ENCODE results near the gene FARS2.

FARS2 gene

DNA sequence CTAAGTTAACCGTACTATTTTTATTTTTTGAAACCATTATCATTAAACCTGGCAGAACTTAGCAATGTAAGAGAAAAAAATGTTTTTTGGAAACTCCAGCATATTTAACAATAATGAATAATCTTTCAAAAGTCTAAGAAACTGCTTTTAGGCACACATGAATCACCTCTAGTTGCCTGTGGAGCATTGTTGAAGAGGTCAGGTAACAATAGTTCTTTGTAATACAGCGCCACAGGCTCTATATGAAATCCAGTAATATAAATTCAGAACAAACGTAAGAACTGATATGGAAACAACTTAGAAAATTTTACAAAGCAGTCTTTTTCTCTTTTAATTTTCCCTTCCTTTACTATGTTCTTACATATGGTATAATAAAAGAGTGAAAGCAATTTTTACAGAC, 10.9 kb upstream of the FARS2 start:
- Histone ChIP-seq H3K4me3 (ENCODE audit: low read depth, low read length) (no peak overlapping the region), H3K9me3 (ENCODE audit: control insufficient read depth, insufficient read depth, low read length) (no peaks in the 10 kb centered on the region), H3K4me1 (ENCODE audit: control insufficient read depth, insufficient read depth, low read length) (no peaks in the 10 kb centered on the region), H3K36me3 (ENCODE audit: control insufficient read depth, insufficient read depth, low read length) (no peaks in the 10 kb centered on the region), H3K27me3 (ENCODE audit: control insufficient read depth, insufficient read depth, low read length) (no peaks in the 10 kb centered on the region), H3K9ac (ENCODE audit: low read depth, low read length) (no peak overlapping the region)

DNA sequence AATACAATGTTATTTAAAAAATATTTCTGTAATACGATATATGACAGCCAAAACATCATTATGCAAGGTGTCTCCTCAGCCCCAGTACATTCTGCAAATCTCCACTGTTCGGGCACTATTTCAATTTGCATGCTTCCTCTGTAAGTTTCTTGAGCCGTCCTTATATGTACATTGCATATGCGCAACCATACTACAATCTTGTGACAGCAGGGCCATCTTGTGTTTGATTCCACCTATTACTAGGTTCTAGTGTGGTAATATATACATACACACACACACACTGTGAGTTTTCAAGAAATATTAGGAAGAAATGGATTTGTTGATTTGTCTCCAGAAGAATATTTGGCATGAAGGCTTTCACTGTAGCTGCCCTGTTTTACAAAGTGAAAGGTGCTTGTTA, 10.4 kb upstream of the FARS2 start:
- H3K4me3 ChIP-seq (ENCODE audit: low read depth, low read length) = no peak overlapping the region
- H3K27me3 ChIP-seq (ENCODE audit: control insufficient read depth, insufficient read depth, low read length) = no peaks in the 10 kb centered on the region
- no peaks in the 10 kb centered on the region for H3K9me3 ChIP-seq (ENCODE audit: control insufficient read depth, insufficient read depth, low read length)
- no peak overlapping the region for H3K9ac ChIP-seq (ENCODE audit: low read depth, low read length)
- no peaks in the 10 kb centered on the region for H3K36me3 ChIP-seq (ENCODE audit: control insufficient read depth, insufficient read depth, low read length)
- no peaks in the 10 kb centered on the region for H3K4me1 ChIP-seq (ENCODE audit: control insufficient read depth, insufficient read depth, low read length)

DNA sequence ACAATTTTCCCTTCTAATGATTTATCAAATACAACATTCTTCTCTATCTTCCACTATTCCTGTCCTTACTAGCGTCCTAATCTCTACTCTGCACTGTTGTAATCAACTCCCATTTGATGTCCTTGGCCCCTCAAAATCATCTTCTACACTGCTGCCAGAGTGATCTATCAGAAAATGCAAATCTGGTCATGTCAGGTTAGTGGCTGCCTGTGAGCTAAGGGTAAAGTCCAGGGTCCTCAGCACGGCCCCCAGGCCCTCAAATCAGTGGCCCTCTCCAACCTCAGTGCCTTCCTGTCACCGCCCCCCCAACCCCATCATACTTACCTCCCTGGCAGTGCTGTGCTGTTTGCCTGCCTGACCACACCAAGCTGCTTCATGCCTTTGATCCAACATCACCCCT, 4.4 kb upstream of the FARS2 start:
- Histone ChIP-seq H3K27me3 (ENCODE audit: control insufficient read depth, insufficient read depth, low read length) (no peaks in the 10 kb centered on the region), H3K9ac (ENCODE audit: low read depth, low read length) (no peak overlapping the region), H3K4me1 (ENCODE audit: control insufficient read depth, insufficient read depth, low read length) (no peaks in the 10 kb centered on the region), H3K4me3 (ENCODE audit: low read depth, low read length) (no peak overlapping the region), H3K36me3 (ENCODE audit: control insufficient read depth, insufficient read depth, low read length) (peaks cover 7% of the 10 kb centered on the region), H3K9me3 (ENCODE audit: control insufficient read depth, insufficient read depth, low read length) (no peaks in the 10 kb centered on the region)

DNA sequence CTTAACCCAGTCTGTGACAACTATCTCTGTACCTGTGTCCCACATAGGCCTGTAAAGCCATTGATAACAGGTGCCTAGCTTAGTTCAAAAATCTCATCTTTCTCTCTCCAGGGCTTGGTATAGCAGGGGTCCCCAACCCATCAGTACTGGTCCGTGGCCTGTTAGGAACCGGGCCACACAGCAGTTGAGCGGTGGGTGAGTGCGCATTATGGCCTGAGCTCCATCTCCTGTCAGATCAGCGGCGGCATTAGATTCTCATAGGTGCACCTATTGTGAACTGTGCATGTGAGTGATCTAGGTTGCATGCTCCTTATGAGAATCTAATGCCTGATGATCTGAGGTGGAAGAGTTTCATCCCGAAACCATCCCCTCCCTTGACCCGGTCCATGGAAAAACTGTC, 3.9 kb upstream of the FARS2 start:
- Histone ChIP-seq H3K9me3 (ENCODE audit: control insufficient read depth, insufficient read depth, low read length) (no peaks in the 10 kb centered on the region), H3K4me1 (ENCODE audit: control insufficient read depth, insufficient read depth, low read length) (no peaks in the 10 kb centered on the region), H3K9ac (ENCODE audit: low read depth, low read length) (no peak overlapping the region), H3K27me3 (ENCODE audit: control insufficient read depth, insufficient read depth, low read length) (no peaks in the 10 kb centered on the region), H3K4me3 (ENCODE audit: low read depth, low read length) (no peak overlapping the region), H3K36me3 (ENCODE audit: control insufficient read depth, insufficient read depth, low read length) (peaks cover 7% of the 10 kb centered on the region)

DNA sequence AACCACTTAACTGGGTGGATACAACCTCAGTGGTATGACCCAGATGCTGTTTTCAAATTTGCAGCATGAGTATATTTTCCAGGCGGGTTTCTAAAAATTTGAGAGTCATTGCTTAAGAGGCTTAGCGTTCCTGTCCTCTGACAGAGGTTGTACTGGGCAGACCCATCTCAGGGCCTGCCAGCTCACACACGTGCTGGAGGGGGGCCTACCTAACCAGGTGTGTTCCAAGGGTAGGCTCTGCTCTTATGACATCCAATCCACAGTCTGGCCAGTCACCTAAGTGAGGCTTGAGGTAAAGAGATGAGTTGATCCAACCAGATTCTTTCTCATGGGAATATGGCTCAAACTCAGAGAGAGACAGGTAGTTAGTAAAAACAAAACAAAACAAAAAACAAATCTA, 1.9 kb upstream of the FARS2 start:
- Histone ChIP-seq H3K27me3 (ENCODE audit: control insufficient read depth, insufficient read depth, low read length) (no peaks in the 10 kb centered on the region), H3K4me1 (ENCODE audit: control insufficient read depth, insufficient read depth, low read length) (no peaks in the 10 kb centered on the region), H3K9me3 (ENCODE audit: control insufficient read depth, insufficient read depth, low read length) (no peaks in the 10 kb centered on the region), H3K9ac (ENCODE audit: low read depth, low read length) (no peak overlapping the region), H3K36me3 (ENCODE audit: control insufficient read depth, insufficient read depth, low read length) (peaks cover 7% of the 10 kb centered on the region), H3K4me3 (ENCODE audit: low read depth, low read length) (peak overlapping the region; percentile 78)

- Histone ChIP-seq H3K4me3 (ENCODE audit: low read depth, low read length) (peak overlapping the region; percentile 78), H3K27me3 (ENCODE audit: control insufficient read depth, insufficient read depth, low read length) (no peaks in the 10 kb centered on the region), H3K9me3 (ENCODE audit: control insufficient read depth, insufficient read depth, low read length) (no peaks in the 10 kb centered on the region), H3K9ac (ENCODE audit: low read depth, low read length) (peak overlapping the region; percentile 89), H3K4me1 (ENCODE audit: control insufficient read depth, insufficient read depth, low read length) (no peaks in the 10 kb centered on the region), H3K36me3 (ENCODE audit: control insufficient read depth, insufficient read depth, low read length) (peaks cover 7% of the 10 kb centered on the region)
These were observed 1.1 kb upstream of the FARS2 start for GRCh38 chr6:5260111-5260620.

DNA sequence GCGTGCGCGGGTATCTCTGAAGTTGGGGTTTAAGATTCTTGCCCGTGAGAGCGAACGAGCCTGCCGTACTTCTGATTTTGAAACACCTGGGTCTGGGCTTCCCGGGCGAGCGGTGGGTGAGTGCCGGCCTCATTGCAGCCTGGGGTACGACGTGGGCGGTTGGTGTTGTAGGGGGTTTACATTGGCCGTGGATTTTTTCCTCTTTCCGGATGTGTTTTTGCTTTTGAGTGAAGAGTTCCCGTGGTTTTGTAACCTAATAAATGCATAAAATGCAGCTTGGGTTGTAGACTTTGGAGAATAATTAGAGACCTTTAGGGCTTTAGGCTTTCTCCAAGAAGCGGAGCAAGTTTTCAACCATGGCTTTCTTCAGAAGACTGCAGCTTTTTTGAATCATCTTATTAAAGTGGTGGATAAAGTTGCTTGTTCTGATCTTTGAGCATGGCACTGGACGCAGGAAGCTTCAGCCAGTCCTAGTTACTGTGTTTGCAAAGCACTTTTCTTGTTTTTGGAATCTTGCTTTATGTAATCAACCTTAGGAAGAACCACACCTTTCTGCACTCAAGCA, 314 bp downstream of the FARS2 start:
- Histone ChIP-seq H3K9me3 (ENCODE audit: control insufficient read depth, insufficient read depth, low read length) (no peaks in the 10 kb centered on the region), H3K4me3 (ENCODE audit: low read depth, low read length) (peak overlapping the region; percentile 78), H3K4me1 (ENCODE audit: control insufficient read depth, insufficient read depth, low read length) (no peaks in the 10 kb centered on the region), H3K36me3 (ENCODE audit: control insufficient read depth, insufficient read depth, low read length) (peaks cover 7% of the 10 kb centered on the region), H3K9ac (ENCODE audit: low read depth, low read length) (peak overlapping the region; percentile 70), H3K27me3 (ENCODE audit: control insufficient read depth, insufficient read depth, low read length) (no peaks in the 10 kb centered on the region)

DNA sequence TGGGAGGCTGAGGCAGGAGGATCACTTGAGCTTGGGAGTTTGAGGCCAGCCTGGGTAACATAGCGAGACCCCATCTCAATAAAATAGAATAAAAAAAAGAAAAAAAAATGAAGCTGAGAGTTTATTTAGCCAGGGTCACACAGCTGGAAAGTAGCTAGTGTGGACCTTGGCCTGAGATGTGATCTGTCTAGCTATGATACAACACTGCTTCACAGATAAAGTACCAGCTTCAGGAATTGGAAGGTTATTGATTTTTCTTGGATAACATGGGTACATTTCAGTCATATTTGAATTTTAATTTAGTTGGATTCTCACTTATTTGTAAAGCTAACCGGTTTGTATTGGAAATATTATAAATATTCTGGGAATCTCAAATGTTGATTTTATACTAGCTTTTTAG, 5.1 kb downstream of the FARS2 start:
- no peak overlapping the region for H3K9ac ChIP-seq (ENCODE audit: low read depth, low read length)
- H3K4me1 ChIP-seq (ENCODE audit: control insufficient read depth, insufficient read depth, low read length) = no peaks in the 10 kb centered on the region

DNA sequence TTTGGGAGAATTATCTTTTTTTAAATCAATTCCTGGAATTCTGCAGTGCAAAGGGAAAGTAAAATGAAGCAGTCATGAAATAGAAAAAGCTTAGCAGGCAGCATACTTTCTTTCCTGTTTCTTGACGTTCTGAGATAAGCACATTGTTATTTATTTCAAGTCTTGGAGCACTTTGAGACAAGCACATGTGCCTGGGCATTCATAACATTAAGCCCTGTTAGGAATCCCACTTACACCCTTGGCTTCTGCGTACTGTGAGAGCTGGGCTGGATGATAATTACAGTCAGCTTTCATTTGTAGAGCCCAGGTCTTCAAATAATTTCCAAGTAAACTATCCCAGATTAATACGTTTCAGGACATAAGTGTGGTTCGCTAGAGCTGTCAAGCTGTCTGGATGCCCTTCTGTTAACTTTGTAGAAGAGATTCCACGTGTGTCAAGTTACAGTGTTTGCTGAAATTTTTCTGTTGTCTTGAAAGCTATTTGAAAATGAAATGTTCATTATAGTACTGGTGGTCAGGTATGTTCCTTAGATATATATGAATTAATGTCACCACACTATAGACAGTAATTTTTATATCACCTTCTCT, 8.9 kb downstream of the FARS2 start:
- no peaks in the 10 kb centered on the region for H3K27me3 ChIP-seq (ENCODE audit: control insufficient read depth, insufficient read depth, low read length)
- H3K9me3 ChIP-seq (ENCODE audit: control insufficient read depth, insufficient read depth, low read length) = no peaks in the 10 kb centered on the region
- no peaks in the 10 kb centered on the region for H3K36me3 ChIP-seq (ENCODE audit: control insufficient read depth, insufficient read depth, low read length)
- H3K9ac ChIP-seq (ENCODE audit: low read depth, low read length) = no peak overlapping the region
- no peak overlapping the region for H3K4me3 ChIP-seq (ENCODE audit: low read depth, low read length)
- no peaks in the 10 kb centered on the region for H3K4me1 ChIP-seq (ENCODE audit: control insufficient read depth, insufficient read depth, low read length)

More for the DNA sequence above, 5.1 kb downstream of the FARS2 start:
- no peak overlapping the region for H3K4me3 ChIP-seq (ENCODE audit: low read depth, low read length)
- H3K9me3 ChIP-seq (ENCODE audit: control insufficient read depth, insufficient read depth, low read length) = no peaks in the 10 kb centered on the region
- H3K36me3 ChIP-seq (ENCODE audit: control insufficient read depth, insufficient read depth, low read length) = no peaks in the 10 kb centered on the region
- H3K27me3 ChIP-seq (ENCODE audit: control insufficient read depth, insufficient read depth, low read length) = no peaks in the 10 kb centered on the region

DNA sequence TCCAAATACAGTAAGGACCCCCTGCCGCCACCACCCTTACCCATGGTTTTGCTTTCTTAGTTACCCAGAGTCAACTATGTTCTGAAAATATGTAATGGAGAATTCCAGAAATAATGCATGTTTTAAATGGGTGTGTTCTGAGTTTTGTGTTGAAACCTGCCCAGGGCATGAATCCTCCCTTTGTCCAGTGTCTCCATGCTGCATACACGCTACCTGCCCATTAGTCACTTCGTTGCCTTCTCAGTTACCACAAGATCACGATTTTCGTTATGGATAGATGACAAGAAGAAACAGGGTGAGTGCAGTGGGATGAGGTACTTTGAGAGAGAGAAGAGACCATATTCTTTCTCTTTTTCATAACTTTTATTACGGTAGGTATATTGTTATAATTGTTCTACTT, 10.6 kb downstream of the FARS2 start:
- Histone ChIP-seq H3K27me3 (ENCODE audit: control insufficient read depth, insufficient read depth, low read length) (no peaks in the 10 kb centered on the region), H3K4me3 (ENCODE audit: low read depth, low read length) (no peak overlapping the region), H3K9me3 (ENCODE audit: control insufficient read depth, insufficient read depth, low read length) (no peaks in the 10 kb centered on the region), H3K4me1 (ENCODE audit: control insufficient read depth, insufficient read depth, low read length) (no peaks in the 10 kb centered on the region), H3K36me3 (ENCODE audit: control insufficient read depth, insufficient read depth, low read length) (no peaks in the 10 kb centered on the region), H3K9ac (ENCODE audit: low read depth, low read length) (no peak overlapping the region)

DNA sequence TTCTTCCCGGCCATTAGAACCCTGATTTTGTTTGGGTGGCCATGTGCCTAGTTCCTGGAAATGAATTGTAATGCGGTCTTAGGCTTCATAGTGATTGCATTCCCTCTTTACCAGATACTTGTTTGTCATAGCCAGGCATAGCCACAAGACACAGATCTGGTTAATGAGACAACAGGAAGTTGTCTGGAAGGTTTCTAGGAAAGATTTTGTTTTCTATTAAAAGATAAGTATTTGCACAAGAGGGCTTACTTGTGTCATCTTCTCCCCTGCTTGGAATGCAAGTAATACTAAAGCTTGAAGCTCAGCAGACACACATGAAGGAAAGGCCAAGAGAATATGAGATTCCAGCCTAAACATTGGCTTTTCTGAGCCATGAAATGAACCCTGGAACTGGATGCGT, 12.9 kb downstream of the FARS2 start:
- H3K36me3 ChIP-seq (ENCODE audit: control insufficient read depth, insufficient read depth, low read length) = no peaks in the 10 kb centered on the region
- no peaks in the 10 kb centered on the region for H3K4me1 ChIP-seq (ENCODE audit: control insufficient read depth, insufficient read depth, low read length)
- H3K9ac ChIP-seq (ENCODE audit: low read depth, low read length) = no peak overlapping the region
- H3K9me3 ChIP-seq (ENCODE audit: control insufficient read depth, insufficient read depth, low read length) = no peaks in the 10 kb centered on the region
- H3K4me3 ChIP-seq (ENCODE audit: low read depth, low read length) = no peak overlapping the region
- H3K27me3 ChIP-seq (ENCODE audit: control insufficient read depth, insufficient read depth, low read length) = no peaks in the 10 kb centered on the region

DNA sequence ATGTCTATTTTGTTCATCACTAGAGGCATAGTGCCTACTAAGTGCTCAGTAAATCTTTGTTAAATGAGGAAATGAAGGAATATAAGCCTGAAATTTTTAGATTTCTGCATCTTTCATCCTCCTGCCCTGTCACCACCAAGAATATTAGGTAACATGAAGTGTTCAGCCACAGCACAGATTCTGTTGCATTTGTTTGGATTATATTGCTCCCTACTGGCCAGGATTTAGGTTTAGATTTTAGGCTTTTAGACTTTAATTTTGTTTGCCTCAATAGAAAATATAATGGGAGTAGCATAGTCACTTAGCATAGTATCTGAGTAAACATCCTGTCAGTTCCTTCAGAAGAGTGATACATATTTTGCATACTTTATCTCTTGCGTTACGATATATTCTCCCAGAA, 14.2 kb downstream of the FARS2 start:
- Histone ChIP-seq H3K36me3 (ENCODE audit: control insufficient read depth, insufficient read depth, low read length) (no peaks in the 10 kb centered on the region), H3K9me3 (ENCODE audit: control insufficient read depth, insufficient read depth, low read length) (no peaks in the 10 kb centered on the region), H3K9ac (ENCODE audit: low read depth, low read length) (no peak overlapping the region), H3K4me1 (ENCODE audit: control insufficient read depth, insufficient read depth, low read length) (no peaks in the 10 kb centered on the region), H3K27me3 (ENCODE audit: control insufficient read depth, insufficient read depth, low read length) (no peaks in the 10 kb centered on the region), H3K4me3 (ENCODE audit: low read depth, low read length) (no peak overlapping the region)
